ENCODE data around the gene LIN7A.

LIN7A gene

GRCh38 chr12:80917651-80918050 is 20.1 kb downstream of the LIN7A start:
- DNase-seq, result no peak

DNA sequence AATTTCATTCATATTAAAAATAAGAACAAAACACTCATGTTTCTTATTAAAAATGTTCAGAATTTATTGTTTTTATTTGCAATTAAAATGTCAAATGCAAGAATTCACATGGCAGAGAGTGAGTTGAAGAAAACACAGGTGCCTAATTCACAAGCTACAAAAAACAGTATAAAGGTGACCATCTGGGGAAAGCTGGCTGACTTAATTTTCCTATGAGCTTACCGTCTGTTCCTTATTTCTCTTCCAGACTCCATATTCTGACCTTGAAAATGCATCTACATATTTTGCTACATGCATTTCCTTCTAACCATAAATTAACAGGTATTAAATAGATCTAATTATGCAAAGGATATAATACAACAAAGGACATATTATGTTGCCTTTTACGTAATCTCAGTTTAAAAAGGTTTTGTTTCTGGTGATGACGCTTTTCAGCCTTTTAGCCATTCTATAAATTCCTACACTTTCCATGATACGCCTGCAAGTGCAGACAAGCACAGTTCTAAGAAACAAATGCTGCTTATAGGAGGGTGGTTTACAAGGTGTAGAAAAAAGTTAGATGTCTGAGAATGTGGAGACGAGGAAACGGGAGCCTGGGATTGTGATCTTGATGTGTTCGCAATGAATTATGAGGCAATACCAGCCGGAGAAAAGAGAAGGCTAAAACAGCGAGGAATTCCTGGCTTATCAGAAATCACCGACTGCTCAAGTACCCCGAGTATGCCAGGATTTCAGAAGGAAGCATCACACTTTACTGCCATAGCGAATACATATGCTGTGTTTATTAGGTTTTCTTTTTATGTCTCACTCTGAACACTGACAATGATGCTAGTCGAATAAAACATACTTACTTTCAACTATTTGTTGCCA is 24.6 kb downstream of the LIN7A start:
- no peak for DNase-seq

DNA sequence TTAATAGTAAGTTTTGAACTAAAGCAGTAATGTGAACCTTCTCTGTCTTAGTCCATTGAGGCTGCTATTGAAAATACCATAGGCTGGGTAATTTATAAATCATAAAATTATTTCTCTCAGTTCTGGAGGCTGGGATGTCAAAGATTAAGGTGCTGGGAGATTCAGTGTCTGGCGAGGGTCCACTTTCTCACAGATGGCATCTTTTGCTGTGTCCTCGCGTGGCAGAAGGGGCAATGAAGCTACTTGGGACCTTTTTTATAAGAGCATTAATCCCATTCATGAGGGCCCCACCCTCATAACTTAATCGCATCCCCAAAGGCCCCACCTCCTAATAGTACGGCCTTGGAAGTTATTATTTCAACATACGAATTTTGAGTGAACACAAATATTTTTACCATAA is 28.4 kb downstream of the LIN7A start:
- no peak for DNase-seq

DNA sequence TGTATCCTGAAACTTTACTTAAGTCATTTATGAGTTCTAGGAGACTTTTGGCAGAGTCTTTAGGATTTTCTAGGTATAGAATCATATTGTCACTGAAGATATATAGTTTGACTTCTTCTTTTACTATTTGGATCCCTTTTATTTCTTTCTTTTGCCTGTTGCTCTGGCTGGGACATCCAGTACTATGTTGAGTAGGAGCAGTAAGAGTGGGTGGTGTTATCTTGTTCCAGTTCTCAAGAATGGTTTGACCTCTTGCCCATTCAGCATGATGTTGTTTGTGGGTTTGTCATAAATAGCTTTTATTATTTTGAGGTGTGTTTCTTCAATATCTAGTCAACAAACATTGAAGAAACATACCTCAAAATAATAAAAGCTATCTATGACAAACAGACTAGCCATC is 35.0 kb downstream of the LIN7A start:
- no peak for DNase-seq

DNA sequence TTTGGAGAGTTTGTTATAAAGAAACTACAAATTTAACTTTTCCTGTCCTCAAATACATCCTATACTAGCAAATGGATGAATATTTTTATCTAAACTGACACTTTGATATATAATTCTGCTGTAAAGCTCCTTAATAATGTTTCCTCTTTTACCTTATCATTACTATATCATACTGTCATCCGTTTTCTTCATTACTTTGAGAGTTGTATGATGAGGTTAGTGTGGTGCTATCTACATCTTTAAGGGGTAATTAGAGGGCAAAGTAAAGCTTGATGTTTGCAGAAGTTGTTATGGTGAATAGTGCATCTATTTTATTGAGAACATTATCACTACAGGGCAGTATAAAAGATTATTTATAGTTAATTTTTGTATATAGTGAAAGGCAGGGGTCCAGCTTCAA is 36.1 kb downstream of the LIN7A start:
- no peak for DNase-seq

DNA sequence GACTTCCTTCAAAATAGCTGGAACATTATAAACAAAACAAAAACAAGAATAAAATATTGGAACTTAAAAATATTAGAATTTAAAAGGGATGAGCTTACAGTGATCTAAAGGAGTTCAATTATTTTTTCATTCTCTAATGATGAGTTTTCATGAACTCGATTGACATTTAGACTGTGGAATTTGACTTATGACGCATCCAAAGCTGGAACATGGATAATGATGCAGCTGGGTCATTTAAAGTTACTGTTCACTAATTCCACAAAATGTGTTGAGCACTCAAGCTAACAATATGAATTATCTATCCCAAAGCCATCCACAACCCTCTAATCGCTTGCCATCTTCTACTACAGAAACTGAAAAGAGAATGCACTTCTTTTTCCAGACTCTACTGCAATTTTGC is 42.5 kb downstream of the LIN7A start:
- no peak for DNase-seq

- no peak for DNase-seq
Observed at GRCh38 chr12:80894179-80894578, 43.6 kb downstream of the LIN7A start.

DNA sequence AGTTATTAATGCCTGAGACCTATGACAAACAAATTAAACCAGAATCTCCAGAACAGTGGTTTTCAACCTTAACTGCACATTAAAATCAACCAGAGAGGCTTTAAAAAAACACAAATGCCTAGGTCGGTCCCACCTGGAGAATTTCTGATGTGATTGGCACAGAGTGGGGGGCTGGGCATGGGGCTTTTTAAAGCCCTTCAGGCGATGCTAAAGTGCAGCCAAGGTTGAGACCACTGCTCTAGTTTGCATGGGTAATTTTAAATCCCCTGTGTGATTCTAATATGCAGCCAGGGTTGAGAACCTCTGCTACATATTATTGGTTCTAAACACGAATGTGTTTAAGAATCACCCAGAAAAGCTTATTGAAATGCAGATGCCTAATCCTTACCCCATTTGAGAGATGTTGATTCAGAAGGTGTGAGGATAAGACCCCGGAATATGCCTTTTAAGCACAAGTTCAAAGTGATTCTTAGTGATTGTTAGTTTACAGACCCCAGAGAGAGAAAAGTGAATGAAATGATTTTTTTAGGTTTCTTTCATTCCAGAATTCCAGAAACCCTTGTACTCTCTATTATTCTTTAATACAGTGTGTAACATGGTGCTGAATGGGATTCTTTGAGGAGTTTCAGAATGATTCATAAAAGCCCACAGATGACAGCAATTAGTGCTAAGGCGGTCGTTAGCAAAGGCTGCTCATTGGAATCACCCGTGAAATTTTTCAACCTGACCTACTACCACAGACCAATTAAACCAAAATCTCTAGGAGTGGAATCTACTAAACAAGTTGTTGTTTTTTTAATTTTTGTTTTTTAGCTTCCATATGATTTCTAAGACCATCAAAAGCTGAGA is 44.9 kb downstream of the LIN7A start:
- DNase-seq, result no peak

GRCh38 chr12:80884651-80885050 is 53.1 kb downstream of the LIN7A start:
- DNase-seq, result no peak

- DNase-seq, result no peak
Observed at GRCh38 chr12:80881106-80881505, 56.6 kb downstream of the LIN7A start.

- DNase-seq, result peak; percentile 90
Observed at GRCh38 chr12:80878452-80878851, 59.3 kb downstream of the LIN7A start.

GRCh38 chr12:80877721-80878265 is 59.9 kb downstream of the LIN7A start:
- DNase-seq, result peak; percentile 93

DNA sequence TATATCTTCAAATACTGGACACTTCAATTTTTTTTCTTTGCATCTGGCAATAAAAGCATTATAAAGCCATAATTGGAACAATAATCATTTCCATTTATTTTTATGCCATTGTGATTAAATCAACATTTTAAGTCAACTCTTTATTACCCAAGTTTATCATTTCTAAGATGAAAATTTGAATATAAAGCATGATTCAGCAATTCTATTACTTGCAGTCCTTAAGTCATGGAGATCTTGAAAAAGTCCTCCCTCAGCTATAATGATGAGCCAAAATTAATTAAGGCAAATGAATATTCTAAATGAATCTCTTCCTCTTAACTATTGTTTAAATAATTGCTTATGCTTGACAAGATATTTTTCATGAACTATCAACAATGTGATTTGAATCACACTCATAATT is 65.7 kb downstream of the LIN7A start:
- no peak for DNase-seq

DNA sequence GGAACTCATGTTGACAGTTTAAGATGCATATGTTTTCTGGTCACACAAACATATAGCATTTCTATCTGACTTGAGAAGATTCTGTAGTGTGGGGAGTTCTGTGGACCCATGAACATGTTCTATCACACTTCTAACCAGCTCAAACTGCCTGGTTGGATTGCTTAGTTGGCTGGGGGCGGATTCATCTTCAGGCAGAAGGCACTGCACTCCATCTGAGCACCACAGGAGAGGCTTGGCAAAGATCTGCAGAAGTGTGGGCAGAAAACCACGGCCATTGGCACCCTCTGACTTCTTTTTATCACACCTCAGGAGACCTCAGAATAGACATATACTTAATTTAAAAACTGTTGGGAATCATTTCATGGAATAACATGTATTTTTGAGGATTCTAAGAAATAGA is 68.5 kb downstream of the LIN7A start:
- DNase-seq, result no peak

- DNase-seq, result no peak
Observed at GRCh38 chr12:80868576-80868975, 69.2 kb downstream of the LIN7A start.

GRCh38 chr12:80867941-80868340 is 69.8 kb downstream of the LIN7A start:
- no peak for DNase-seq

GRCh38 chr12:80864046-80864735 is 73.5 kb downstream of the LIN7A start:
- no peak for DNase-seq

DNA sequence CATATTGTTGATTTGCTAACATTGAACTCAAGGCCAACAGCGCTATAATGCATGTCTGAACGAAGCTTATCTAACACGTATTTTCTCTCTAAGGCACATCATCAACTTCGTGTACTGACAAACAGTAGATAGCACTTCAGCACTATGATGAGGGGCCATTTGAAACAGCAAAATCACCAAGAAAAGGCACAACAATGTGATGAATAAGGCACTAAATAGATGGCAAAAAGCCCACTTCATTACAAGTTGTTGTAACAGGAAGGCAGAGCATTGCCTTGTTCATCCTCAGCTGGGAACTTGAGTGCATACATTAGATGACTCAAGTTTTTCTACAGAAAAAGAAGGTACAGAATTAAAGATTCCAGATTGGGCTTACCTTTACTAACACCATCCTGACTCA is 75.2 kb downstream of the LIN7A start:
- DNase-seq, result no peak

DNA sequence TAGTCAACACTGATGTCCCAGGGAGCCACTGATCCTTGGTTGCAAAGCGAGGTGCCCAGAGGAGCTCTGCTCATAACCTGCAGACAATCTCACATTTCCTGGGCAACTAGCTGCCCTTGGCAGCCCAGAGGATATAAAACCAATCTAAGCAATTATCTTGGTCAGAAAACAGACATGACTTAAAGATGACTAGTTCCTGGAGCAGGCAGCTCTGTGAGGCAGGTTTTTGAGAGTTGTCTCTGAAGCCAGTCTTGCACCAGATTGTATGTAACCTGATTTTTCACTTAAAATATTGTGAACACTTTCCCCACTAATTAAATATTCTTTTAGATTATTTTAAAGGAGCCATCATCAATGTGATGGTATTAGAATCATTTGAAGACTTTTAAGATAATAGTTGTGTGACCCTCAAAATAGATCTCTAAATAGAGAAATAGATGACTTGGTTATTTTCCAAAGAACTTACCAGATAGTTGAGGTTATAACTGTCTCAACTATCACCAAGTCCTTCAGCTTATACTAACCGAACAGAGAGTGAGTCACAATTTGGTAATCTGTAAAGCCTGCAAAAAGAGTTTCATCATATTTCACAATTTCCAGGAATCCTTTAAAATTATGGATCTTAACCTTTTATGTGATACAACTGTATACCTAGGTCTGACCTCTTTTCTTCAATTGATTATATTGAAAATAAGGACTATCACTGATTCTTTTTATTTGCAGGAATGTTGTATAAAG is 75.9 kb downstream of the LIN7A start:
- no peak for DNase-seq

DNA sequence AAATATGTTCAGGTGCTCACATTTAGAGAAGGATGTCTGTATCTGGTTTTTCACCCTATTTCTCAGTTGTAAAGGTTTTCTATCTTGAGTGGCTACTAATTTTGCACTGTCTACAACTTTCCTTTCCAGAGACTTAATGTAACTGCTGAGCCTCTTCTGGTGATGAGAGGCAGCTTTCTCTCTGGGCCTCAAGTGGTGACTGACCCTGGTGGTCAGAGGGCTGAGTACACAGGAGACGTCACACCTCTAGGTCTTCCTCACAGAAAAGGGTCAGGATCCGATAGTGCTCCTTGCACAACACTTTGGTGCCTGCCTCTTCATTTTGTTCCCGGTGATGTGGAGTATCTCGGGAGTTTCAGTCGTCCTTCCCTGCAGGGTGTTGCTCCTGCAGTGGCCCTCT is 76.8 kb downstream of the LIN7A start:
- no peak for DNase-seq

- no peak for DNase-seq
Observed at GRCh38 chr12:80860206-80860605, 77.5 kb downstream of the LIN7A start.

GRCh38 chr12:80858356-80858755 is 79.4 kb downstream of the LIN7A start:
- no peak for DNase-seq

DNA sequence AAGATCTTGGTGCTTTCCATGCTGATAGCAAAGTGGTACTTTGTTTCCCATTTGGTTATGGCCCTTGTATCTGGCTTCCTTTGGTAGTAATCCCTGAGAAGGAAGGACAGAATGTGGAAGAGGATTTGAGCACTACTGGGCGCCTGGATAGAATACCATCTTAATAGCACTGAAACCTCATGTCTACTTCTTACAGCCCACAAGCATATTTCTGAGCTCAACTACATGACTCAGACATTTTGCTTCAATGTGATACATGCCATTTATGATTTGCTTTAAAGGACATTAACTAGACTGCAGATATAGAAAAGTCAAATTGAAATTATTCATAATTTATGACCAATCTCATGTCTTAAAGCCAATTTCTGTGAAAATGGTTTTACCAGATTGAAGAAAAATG is 80.4 kb downstream of the LIN7A start:
- DNase-seq, result no peak

Data from NCI-H2227 treated with DMSO at 0.1 percent for 48 hours (cell line).